GM12873 (cell line): ENCODE data around the gene METTL17.

Experiments
- TF ChIP-seq, protein P1 (sequence below): IDR thresholded peaks from 2 replicates; pipeline ENCODE4 v1.5.1; 2012; ENCODE audit warnings: low read depth, mild to moderate bottlenecking, moderate library complexity, low read length, control low read depth; ENCODE audit not compliant: insufficient read depth; ENCODE audit errors: missing control alignments

The METTL17 gene

DNA sequence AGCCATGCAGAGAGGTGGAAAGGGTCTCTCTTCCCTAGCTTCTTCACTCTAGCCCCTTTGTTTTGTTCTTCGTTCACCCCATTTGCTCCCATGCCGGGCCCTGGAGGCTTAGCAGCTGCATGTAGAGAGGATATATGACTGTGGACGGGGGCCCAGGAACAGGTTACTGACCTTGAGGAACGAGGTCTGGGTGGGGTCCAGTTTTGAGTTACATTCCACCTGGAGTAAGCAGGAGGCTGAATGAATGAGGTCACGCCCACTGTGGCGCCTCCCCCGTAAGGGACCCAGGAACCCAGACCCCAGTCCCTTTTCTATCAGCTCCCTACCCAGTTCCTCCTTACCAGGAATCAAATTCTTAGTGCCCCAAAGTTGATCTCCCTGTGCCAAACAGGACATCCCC, 28.5 kb downstream of the METTL17 start:
- TF ChIP-seq, protein P1, sequence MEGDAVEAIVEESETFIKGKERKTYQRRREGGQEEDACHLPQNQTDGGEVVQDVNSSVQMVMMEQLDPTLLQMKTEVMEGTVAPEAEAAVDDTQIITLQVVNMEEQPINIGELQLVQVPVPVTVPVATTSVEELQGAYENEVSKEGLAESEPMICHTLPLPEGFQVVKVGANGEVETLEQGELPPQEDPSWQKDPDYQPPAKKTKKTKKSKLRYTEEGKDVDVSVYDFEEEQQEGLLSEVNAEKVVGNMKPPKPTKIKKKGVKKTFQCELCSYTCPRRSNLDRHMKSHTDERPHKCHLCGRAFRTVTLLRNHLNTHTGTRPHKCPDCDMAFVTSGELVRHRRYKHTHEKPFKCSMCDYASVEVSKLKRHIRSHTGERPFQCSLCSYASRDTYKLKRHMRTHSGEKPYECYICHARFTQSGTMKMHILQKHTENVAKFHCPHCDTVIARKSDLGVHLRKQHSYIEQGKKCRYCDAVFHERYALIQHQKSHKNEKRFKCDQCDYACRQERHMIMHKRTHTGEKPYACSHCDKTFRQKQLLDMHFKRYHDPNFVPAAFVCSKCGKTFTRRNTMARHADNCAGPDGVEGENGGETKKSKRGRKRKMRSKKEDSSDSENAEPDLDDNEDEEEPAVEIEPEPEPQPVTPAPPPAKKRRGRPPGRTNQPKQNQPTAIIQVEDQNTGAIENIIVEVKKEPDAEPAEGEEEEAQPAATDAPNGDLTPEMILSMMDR: no peak

DNA sequence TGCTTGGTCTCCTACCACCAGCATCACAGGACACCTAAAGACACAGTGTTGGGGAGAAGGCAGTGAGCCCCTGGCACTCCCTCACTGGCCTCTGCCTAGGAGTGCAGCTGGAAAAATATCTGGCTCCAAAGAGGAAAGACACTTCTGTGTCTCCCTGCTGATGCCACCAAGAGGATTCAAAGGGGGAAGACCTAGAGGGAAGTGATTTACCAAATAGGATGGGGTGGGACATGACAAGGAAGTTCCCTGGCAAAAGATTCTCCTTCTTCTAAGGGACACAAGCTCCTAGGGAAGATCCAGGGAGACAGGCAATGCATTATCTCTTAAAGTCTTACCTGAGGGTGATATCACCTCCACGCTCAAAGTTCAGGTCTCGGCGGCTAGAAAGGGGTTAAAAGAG, 29.0 kb downstream of the METTL17 start:
- TF ChIP-seq, protein P1: no peak

DNA sequence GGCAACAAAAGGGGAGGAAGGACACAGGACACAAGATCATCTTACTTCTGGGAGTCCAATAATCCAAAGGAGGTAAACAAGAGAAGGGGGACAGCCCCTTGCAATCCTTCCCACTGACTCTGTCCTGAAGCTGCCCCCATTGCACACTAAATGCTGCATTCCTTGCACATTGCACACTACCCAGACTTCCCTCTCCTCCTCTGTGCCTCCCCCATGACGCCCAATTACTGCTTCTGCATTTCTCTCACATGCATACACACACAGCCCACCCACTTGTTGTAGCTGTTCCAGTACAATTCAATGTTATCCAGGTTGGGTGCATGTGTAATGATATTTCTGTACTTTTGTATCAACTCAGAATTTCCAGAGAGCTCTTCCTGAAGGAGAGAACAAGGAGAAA, 29.6 kb downstream of the METTL17 start:
- TF ChIP-seq, protein P1: no peak

DNA sequence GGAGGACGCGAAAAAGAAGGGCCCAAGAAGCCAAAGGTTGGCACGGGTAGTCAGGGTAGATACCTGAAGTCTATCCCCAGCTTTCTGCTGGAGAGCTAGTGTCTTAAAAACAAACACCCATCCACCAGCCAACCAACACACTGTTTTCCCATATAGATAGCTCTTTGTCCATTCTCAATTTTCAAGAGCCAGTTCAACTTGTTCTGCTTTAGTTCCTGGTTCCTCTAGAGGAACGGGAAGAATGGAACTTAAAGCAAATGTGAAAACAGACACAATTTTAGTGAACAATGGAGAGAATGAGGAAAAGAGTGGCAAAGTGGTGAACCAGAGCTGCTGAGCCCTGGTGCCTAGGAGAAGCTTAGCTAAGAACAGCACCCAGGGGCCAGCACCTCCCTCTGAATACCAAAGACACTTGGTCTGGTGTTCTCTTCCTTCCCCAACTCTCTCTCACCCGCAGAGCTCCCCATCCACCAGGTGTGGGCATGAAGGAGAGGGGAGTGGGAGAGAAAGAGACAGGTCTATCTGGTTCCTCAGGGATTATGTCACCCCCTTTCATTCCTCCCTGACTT, 31.3 kb downstream of the METTL17 start:
- TF ChIP-seq, protein P1: no peak

DNA sequence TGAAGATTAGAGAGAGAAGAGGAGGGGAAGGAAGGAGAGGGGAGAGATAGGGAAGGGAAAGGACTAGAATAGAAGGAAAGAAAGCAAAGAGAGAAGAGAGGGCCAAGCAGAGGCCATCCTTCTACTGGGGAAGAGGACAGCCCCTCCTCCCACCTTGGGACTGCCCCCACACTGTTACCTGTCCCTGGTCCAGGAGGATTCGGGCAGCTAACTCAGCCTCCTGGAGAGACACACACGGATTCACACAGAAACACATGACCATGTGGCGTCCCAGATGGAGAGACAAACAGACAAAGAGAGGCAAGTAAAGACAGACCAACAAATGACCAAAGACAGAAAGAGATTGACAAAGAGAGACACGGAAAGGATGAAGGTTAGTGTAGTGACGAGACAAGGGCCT, 32.9 kb downstream of the METTL17 start:
- TF ChIP-seq, protein P1: no peak

DNA sequence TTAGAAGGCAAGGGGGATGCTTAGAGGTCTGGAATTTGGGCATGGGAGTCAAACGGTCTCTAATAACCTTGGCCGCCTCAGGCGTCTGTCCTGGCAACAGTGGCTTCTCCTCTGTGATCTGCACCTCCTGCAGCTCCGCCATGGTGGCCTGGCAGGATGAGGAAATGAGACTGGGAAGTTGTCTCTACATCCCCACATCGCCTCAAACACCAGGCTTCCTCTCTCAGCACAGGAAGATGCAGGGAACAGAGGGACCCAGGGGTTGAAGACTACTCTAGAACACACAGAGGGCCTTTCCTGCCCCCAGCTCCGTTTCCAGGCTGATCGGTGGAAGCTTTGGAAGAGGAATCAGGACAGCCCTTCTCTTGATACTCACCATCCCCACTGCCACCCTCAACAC, 33.4 kb downstream of the METTL17 start:
- TF ChIP-seq, protein P1: no peak

DNA sequence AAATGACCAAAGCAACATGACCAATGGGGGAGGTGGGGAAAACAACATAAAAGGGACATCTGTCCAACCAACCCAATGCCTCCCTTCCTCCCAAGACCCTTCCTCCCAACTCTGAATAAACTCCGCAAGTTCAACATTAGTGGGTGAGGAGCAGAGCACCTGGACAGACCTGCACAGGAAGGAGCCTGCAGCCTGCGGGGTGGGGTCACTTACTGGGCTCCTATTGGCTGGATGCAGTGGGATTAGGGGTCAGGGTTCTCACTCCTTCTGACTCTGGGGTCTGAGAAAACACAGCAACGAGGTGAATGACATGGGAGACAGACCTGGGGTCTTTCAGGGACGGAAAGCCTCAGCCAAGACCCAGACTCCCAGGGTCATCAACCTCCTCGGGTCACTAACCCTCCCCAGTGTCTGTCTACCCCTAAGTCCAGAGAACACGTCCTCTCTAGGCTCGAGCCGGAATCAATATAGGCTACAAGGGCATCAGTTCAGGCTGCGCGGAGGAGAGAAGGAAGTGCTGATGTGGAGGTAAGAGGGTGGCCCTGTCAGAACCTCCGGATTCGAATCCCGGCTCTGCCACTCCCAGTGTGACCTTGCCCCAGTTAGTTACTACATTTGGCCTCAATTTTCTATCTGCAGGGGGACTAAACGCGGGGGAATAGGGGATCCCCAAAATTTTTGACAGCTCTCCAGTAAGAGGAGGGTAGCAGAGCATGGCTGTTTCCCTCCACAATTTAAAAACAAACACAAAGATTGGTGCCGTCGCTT, 34.2 kb downstream of the METTL17 start:
- TF ChIP-seq, protein P1: no peak
